Skin of body (tissue), 2 donors: ENCODE results near the gene IGFBP7. TPM values are rescaled to one million over a fixed set of nuclear protein-coding genes. Genes with fewer than 3 reads are reported as not detected.
A peak's percentile ranks its signal among the peaks of the same experiment; 100 is the strongest.
"Not testable (repeated sequence)": the region's sequence is repeated elsewhere in the genome, so short reads cannot be mapped to it uniquely, and the experiment has no call there.

Experiments
- DNase-seq: peaks from one replicate; lab custom pipeline; 2025; lab: John Stamatoyannopoulos, UW
- total RNA-seq: library from RNA; depleted of rRNA; stranded (reverse); fragments of >200 nt; gene quantifications from one replicate; pipeline ENCODE4 v1.2.3, GENCODE V29; 2014

IGFBP7 gene
- total RNA-seq, 1 donor from 2014 or later = 85.4 TPM

- DNase-seq = no peak
Measured at GRCh38 chr4:57075367-57075766, 34.8 kb downstream of the IGFBP7 start.

- no peak for DNase-seq
Measured at GRCh38 chr4:57074744-57075143, 35.4 kb downstream of the IGFBP7 start.

GRCh38 chr4:57073559-57073958, 36.6 kb downstream of the IGFBP7 start:
- no peak for DNase-seq

GRCh38 chr4:57071326-57071725, 38.9 kb downstream of the IGFBP7 start:
- no peak for DNase-seq

- DNase-seq = no peak
Measured at GRCh38 chr4:57070461-57070860, 39.7 kb downstream of the IGFBP7 start.

- no peak for DNase-seq
Measured at GRCh38 chr4:57068237-57068981, 41.8 kb downstream of the IGFBP7 start.

GRCh38 chr4:57065730-57066482, 44.3 kb downstream of the IGFBP7 start:
- DNase-seq = no peak

GRCh38 chr4:57064811-57065711, 45.1 kb downstream of the IGFBP7 start:
- peak; percentile 30 for DNase-seq

GRCh38 chr4:57064120-57064519, 46.1 kb downstream of the IGFBP7 start:
- no peak for DNase-seq

- DNase-seq = no peak
Measured at GRCh38 chr4:57063518-57063917, 46.7 kb downstream of the IGFBP7 start.

- DNase-seq = no peak
Measured at GRCh38 chr4:57061395-57061794, 48.8 kb downstream of the IGFBP7 start.

- DNase-seq = not testable (repeated sequence)
Measured at GRCh38 chr4:57060717-57061067, 49.5 kb downstream of the IGFBP7 start.

GRCh38 chr4:57059890-57060716, 50.1 kb downstream of the IGFBP7 start:
- no peak for DNase-seq

- DNase-seq = no peak
Measured at GRCh38 chr4:57055886-57056285, 54.3 kb downstream of the IGFBP7 start.

GRCh38 chr4:57053508-57053907, 56.7 kb downstream of the IGFBP7 start:
- no peak for DNase-seq

GRCh38 chr4:57051524-57051923, 58.7 kb downstream of the IGFBP7 start:
- no peak for DNase-seq

- DNase-seq = peak; percentile 14
Measured at GRCh38 chr4:57051095-57051494, 59.1 kb downstream of the IGFBP7 start.

GRCh38 chr4:57048590-57049304, 61.4 kb downstream of the IGFBP7 start:
- no peak for DNase-seq

GRCh38 chr4:57047046-57047445, 63.1 kb downstream of the IGFBP7 start:
- not testable (repeated sequence) for DNase-seq

- no peak for DNase-seq
Measured at GRCh38 chr4:57044996-57045395, 65.2 kb downstream of the IGFBP7 start.
